Measurements from ENCODE around the gene PDP2. TPM values are rescaled to one million over a fixed set of nuclear protein-coding genes. Genes with fewer than 3 reads are reported as not detected.

Gene PDP2
- total RNA-seq, result 16.9 TPM
- long read RNA-seq, full-length matches to known transcripts, result 5 of 16 reads
- long read RNA-seq, partial matches to known transcripts, result 5 of 16 reads
- long read RNA-seq, other reads (novel, unspliced or antisense), result 6 of 16 reads

GRCh38 chr16:66880288-66881013 lies at the start of gene PDP2:
TSS of gene PDP2 (plus strand) at chr16:66880515. CDS start at chr16:66884285, 3,770 bp downstream.
- Histone ChIP-seq H3K4me3 (peak within 1 kb of the TSS; percentile 68), H3K4me1 (peaks cover 25% of the 10 kb centered on the region), H3K9me3 (no peaks in the 10 kb centered on the region), H3K36me3 (peaks cover 16% of the 10 kb centered on the region), H3K27me3 (ENCODE audit: low read depth) (no peaks in the 10 kb centered on the region), H3K27ac (peak within 1 kb of the TSS; percentile 81)
- peak; percentile 97 for DNase-seq
- peak; percentile 97 to 98 for ATAC-seq
- intact Hi-C loops (cut with DNase I), result no loop called here
- TF ChIP-seq, protein P1, sequence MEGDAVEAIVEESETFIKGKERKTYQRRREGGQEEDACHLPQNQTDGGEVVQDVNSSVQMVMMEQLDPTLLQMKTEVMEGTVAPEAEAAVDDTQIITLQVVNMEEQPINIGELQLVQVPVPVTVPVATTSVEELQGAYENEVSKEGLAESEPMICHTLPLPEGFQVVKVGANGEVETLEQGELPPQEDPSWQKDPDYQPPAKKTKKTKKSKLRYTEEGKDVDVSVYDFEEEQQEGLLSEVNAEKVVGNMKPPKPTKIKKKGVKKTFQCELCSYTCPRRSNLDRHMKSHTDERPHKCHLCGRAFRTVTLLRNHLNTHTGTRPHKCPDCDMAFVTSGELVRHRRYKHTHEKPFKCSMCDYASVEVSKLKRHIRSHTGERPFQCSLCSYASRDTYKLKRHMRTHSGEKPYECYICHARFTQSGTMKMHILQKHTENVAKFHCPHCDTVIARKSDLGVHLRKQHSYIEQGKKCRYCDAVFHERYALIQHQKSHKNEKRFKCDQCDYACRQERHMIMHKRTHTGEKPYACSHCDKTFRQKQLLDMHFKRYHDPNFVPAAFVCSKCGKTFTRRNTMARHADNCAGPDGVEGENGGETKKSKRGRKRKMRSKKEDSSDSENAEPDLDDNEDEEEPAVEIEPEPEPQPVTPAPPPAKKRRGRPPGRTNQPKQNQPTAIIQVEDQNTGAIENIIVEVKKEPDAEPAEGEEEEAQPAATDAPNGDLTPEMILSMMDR (IDR thresholded peaks at IDR 0.05), result no peak

- intact Hi-C loops (cut with DNase I), result no loop called here
- Histone ChIP-seq H3K27ac (no peak overlapping the region), H3K36me3 (peaks cover 6% of the 10 kb centered on the region), H3K9me3 (no peaks in the 10 kb centered on the region), H3K4me1 (peaks cover 18% of the 10 kb centered on the region), H3K4me3 (no peak overlapping the region), H3K27me3 (ENCODE audit: low read depth) (no peaks in the 10 kb centered on the region)
- TF ChIP-seq, protein P1 (IDR thresholded peaks at IDR 0.05), result no peak
- ATAC-seq, result no peak
- DNase-seq, result no peak
Measured at GRCh38 chr16:66832190-66832589, 48.1 kb upstream of the PDP2 start.

GRCh38 chr16:66832661-66833305 lies 47.5 kb upstream of the PDP2 start:
- DNase-seq (no peak), ATAC-seq (no peak)
- Histone ChIP-seq H3K27ac (no peak overlapping the region), H3K4me1 (peaks cover 18% of the 10 kb centered on the region), H3K4me3 (no peak overlapping the region), H3K27me3 (ENCODE audit: low read depth) (no peaks in the 10 kb centered on the region), H3K36me3 (peaks cover under 1% of the 10 kb centered on the region), H3K9me3 (no peaks in the 10 kb centered on the region)
- intact Hi-C loops (cut with DNase I), result no loop called here
- TF ChIP-seq, protein P1 (IDR thresholded peaks at IDR 0.05), result no peak

DNA sequence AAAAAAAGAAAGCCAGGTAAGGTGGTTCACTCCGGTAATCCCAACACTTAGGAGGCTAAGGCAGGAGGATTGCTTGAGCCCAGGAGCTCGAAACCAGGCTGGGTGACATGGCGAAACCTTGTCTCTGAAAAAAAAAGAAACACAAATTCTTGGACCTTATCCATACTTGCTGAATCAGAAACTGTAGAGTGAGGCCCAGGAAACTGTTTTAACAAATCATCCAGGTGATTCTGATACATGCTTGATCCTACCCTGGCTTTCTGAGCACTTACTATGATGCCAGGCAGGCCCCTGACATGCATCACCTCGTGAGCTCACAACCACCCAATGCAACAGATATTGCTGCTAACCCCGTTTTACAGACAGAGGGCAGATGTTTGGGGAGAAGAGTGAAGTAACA lies 45.6 kb upstream of the PDP2 start:
- TF ChIP-seq, protein P1 (IDR thresholded peaks at IDR 0.05), result no peak
- no peaks in the 10 kb centered on the region for H3K36me3 ChIP-seq
- no peaks in the 10 kb centered on the region for H3K9me3 ChIP-seq
- no peak for DNase-seq
- H3K27ac ChIP-seq, result no peak overlapping the region
- ATAC-seq, result no peak
- H3K27me3 ChIP-seq (ENCODE audit: low read depth), result no peaks in the 10 kb centered on the region
- peaks cover 4% of the 10 kb centered on the region for H3K4me1 ChIP-seq
- intact Hi-C loops (cut with DNase I), result no loop called here
- no peak overlapping the region for H3K4me3 ChIP-seq

- peaks cover 14% of the 10 kb centered on the region for H3K4me1 ChIP-seq
- no peaks in the 10 kb centered on the region for H3K9me3 ChIP-seq
- H3K36me3 ChIP-seq, result no peaks in the 10 kb centered on the region
- no peak overlapping the region for H3K27ac ChIP-seq
- no peak overlapping the region for H3K4me3 ChIP-seq
- H3K27me3 ChIP-seq (ENCODE audit: low read depth), result peaks cover 29% of the 10 kb centered on the region
- DNase-seq (no peak), ATAC-seq (no peak)
- TF ChIP-seq, protein P1 (IDR thresholded peaks at IDR 0.05), result no peak
- intact Hi-C loops (cut with DNase I), result no loop called here
Measured at GRCh38 chr16:66840883-66841282, 39.4 kb upstream of the PDP2 start.

Measured in lower lobe of right lung (tissue), 2 donors.